ENCODE data around the gene MCAM.

MCAM gene

DNA sequence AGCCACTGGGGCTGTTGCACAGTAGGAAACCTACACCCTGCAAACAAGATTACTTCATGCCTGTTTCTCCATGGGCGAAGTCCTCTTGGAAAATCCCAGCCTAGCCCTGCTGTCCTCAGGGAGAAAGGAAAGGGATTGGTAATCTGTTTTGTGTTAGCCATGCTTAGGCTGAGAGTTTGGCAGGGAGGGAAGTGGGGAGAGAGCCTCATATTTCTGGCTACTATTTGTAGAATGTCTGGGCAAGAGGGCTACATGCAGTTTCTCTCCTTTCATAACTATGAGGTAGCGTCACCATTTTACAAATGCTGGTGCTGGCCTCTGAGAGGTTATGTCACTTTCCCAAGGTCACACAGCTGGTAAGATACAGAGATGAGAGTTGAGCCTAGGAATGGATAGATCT is 30.3 kb upstream of the MCAM start:
- Histone ChIP-seq H3K27me3 (ENCODE audit: insufficient read depth, low read depth, severe bottlenecking) (no peaks in the 10 kb centered on the region), H3K36me3 (no peaks in the 10 kb centered on the region), H3K9me3 (ENCODE audit: severe bottlenecking) (no peaks in the 10 kb centered on the region), H3K4me3 (ENCODE audit: low read depth, low read length) (no peak overlapping the region), H3K27ac (no peak overlapping the region)
- TF ChIP-seq, protein P1, sequence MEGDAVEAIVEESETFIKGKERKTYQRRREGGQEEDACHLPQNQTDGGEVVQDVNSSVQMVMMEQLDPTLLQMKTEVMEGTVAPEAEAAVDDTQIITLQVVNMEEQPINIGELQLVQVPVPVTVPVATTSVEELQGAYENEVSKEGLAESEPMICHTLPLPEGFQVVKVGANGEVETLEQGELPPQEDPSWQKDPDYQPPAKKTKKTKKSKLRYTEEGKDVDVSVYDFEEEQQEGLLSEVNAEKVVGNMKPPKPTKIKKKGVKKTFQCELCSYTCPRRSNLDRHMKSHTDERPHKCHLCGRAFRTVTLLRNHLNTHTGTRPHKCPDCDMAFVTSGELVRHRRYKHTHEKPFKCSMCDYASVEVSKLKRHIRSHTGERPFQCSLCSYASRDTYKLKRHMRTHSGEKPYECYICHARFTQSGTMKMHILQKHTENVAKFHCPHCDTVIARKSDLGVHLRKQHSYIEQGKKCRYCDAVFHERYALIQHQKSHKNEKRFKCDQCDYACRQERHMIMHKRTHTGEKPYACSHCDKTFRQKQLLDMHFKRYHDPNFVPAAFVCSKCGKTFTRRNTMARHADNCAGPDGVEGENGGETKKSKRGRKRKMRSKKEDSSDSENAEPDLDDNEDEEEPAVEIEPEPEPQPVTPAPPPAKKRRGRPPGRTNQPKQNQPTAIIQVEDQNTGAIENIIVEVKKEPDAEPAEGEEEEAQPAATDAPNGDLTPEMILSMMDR (IDR thresholded peaks at IDR 0.05; ENCODE audit: low read depth, low read length): no peak
- no peak for DNase-seq

DNA sequence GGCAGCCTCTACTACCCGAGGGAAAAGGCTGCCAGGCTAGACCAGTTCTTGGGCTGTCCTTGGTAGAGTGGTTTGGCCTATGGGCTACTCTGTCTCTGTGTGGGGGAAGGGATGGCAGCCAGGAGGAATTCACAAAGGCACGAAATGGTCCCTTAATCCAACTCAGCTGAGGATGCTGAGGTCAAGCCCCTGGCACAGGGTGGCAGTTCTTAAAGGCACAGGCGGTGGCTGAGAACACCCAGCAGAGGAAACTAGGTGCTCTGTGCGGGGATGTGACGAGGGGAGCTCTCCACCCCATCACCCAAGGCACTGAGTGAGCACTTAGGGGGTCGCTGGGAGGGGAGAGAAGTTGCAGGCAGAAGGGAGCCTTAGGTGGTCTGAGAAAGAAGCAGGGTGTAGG is 29.7 kb upstream of the MCAM start, which contains the start of gene MFRP:
Gene MFRP, minus strand, starts transcription at position 101 of the 400 bp plus-strand sequence. CDS start 192 bp downstream, outside the sequence.
- DNase-seq: no peak
- H3K36me3 ChIP-seq: no peaks in the 10 kb centered on the region
- H3K4me3 ChIP-seq (ENCODE audit: low read depth, low read length): no peak within 1 kb of the TSS
- no peaks in the 10 kb centered on the region for H3K27me3 ChIP-seq (ENCODE audit: insufficient read depth, low read depth, severe bottlenecking)
- H3K9me3 ChIP-seq (ENCODE audit: severe bottlenecking): no peaks in the 10 kb centered on the region
- TF ChIP-seq, protein P1 (IDR thresholded peaks at IDR 0.05; ENCODE audit: low read depth, low read length): no peak
- H3K27ac ChIP-seq: no peak within 1 kb of the TSS

DNA sequence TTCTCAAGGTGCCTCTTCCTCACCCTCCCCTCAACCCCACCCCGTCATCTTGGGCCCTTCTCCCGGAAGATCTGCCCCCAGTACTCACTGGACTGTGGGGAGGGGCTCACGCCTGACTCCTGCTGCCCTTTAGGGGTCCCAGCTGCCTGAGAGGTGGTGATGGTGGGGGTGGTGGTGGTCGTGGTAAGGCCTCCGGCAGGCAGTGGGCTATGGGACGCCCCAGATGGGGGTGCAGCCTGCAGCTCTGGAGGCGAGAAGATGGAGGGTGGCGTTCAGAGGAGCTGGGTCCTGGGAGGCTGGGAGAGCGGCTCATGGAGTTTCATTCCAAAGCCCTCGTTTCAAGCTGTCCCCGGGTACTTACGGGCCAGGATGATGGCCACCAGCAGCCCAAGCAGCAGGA is 28.8 kb upstream of the MCAM start:
- DNase-seq: no peak
- Histone ChIP-seq H3K4me3 (ENCODE audit: low read depth, low read length) (no peak overlapping the region), H3K9me3 (ENCODE audit: severe bottlenecking) (no peaks in the 10 kb centered on the region), H3K27me3 (ENCODE audit: insufficient read depth, low read depth, severe bottlenecking) (peaks cover 9% of the 10 kb centered on the region), H3K36me3 (no peaks in the 10 kb centered on the region), H3K27ac (no peak overlapping the region)
- TF ChIP-seq, protein P1 (IDR thresholded peaks at IDR 0.05; ENCODE audit: low read depth, low read length): no peak

DNA sequence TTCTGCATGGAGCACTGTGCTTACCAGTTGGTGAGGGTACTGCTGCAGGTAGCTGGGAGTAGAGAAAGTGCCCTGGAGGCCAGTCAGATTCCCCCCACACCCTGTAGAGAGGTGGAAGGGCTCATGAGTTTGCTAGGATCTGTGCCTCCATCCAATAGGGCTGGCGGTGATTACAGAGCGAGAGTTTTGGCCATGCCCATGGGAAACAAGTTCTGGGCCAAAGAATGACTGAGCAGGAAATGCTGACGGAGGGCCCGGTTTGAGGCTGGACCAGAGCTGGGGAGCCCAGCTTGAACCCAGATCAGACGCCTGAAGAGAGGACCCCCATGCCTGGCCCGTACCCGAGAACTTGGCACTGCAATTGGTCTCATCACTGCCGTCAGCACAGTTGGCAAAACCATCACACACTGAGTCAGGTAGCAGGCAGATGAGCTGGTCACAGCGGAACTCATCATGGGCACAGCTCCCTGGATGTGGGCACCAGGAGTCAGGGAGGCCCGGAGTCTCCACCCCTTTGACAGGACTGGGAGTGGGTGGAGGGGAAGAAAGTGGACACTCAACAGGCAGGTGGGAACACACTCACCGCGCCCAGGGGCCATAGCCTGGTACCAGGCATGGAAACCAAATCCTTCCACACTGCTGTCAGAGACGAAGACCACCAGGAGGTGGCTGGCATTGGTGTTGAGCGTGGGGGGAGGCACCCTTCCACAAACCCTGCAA is 27.5 kb upstream of the MCAM start:
- TF ChIP-seq, protein P1 (IDR thresholded peaks at IDR 0.05; ENCODE audit: low read depth, low read length): no peak

DNA sequence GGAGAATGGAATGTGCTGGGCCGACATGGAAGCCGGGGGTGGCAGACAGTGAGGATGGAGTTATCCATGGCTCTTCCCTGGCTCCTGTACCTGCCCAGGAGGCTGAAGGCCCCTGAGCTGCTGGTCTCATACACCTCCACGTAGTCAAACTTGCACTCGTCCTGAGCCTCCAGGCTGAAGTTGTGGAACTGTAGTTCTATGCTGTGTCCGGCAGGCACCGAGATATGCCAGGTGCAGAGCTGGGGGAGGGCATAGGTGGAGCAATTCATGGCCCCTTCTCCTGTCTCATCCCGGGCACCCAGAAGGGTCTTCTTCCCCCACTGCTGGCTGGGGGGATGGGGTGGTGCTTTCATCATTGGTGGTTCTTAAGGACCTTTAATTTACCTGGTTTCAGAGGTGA is 26.8 kb upstream of the MCAM start:
- no peaks in the 10 kb centered on the region for H3K36me3 ChIP-seq
- H3K27ac ChIP-seq: no peak overlapping the region
- peaks cover 22% of the 10 kb centered on the region for H3K27me3 ChIP-seq (ENCODE audit: insufficient read depth, low read depth, severe bottlenecking)
- H3K4me3 ChIP-seq (ENCODE audit: low read depth, low read length): no peak overlapping the region
- no peaks in the 10 kb centered on the region for H3K9me3 ChIP-seq (ENCODE audit: severe bottlenecking)
- no peak for DNase-seq
- TF ChIP-seq, protein P1 (IDR thresholded peaks at IDR 0.05; ENCODE audit: low read depth, low read length): no peak

More for the DNA sequence above, 27.5 kb upstream of the MCAM start:
- Histone ChIP-seq H3K27me3 (ENCODE audit: insufficient read depth, low read depth, severe bottlenecking) (peaks cover 15% of the 10 kb centered on the region), H3K9me3 (ENCODE audit: severe bottlenecking) (no peaks in the 10 kb centered on the region), H3K27ac (no peak overlapping the region), H3K4me3 (ENCODE audit: low read depth, low read length) (no peak overlapping the region), H3K36me3 (no peaks in the 10 kb centered on the region)
- no peak for DNase-seq

All from WERI-Rb-1 (cell line).